DOHH2 (cell line): ENCODE data around the gene PIR.

Source experiments
- EZH2phosphoT487 ChIP-seq: fragments of 200-600 bp; sonication (generic); IDR thresholded peaks from 2 replicates; pipeline ENCODE4 v1.6.1; 2017; ENCODE audit warnings: borderline replicate concordance, mild to moderate bottlenecking, antibody characterized with exemption, low read length, moderate library complexity, mixed read lengths
- TF ChIP-seq, protein P1 (sequence below): fragments of 200-600 bp; sonication (generic); IDR thresholded peaks from one replicate; pipeline ENCODE4 v1.5.1; 2014; ENCODE audit warnings: antibody characterized with exemption, mild to moderate bottlenecking, low read depth, low read length; ENCODE audit not compliant: poor library complexity, severe bottlenecking

DNA sequence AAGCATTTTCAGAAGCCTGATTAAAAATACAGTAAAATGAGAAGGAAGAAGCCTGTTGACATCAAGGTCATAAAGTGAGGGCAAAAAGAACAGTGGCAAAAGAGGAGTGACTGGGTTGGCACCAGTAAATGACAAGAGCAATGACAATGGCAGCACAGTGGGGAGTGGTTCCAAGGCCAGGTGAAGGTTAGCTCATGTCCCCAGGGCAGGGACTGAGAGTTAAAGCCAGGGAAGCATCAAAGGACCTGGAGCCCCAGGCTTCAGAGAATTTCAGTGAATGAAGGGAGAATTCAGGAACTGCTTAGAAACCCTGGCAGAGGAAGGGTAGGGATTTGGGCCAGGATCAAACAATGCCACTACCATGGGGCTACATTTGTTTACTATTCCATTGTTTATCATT, 149.0 kb downstream of the PIR start:
- TF ChIP-seq, protein P1, sequence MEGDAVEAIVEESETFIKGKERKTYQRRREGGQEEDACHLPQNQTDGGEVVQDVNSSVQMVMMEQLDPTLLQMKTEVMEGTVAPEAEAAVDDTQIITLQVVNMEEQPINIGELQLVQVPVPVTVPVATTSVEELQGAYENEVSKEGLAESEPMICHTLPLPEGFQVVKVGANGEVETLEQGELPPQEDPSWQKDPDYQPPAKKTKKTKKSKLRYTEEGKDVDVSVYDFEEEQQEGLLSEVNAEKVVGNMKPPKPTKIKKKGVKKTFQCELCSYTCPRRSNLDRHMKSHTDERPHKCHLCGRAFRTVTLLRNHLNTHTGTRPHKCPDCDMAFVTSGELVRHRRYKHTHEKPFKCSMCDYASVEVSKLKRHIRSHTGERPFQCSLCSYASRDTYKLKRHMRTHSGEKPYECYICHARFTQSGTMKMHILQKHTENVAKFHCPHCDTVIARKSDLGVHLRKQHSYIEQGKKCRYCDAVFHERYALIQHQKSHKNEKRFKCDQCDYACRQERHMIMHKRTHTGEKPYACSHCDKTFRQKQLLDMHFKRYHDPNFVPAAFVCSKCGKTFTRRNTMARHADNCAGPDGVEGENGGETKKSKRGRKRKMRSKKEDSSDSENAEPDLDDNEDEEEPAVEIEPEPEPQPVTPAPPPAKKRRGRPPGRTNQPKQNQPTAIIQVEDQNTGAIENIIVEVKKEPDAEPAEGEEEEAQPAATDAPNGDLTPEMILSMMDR: no peak
- TF ChIP-seq EZH2phosphoT487: no peak
